ENCODE measurements around the gene TAF7L.

The TAF7L gene

DNA sequence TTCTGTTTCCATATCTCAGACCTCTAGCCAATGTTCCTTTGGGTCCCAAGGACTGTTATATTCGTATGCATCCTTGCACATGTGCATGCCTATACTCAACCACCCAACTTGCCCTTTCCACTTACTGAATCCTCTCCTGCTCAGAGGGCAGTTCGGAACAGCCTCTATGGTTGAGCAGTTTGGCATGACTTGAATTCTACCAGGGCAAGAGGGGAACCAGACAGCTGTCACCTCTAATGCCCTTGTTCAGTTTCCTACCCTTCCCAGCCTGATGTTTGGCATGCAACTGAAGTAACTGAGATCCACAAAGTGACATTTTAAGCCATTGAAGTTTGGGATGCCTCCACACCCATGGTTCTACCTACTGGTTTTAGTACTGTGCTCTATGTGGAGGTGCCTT, 54.1 kb downstream of the TAF7L start:
- TF ChIP-seq EZH2 (optimal IDR thresholded peaks at IDR 0.05; ENCODE audit: low read depth, low read length) = no peak
- TF ChIP-seq, protein P1, sequence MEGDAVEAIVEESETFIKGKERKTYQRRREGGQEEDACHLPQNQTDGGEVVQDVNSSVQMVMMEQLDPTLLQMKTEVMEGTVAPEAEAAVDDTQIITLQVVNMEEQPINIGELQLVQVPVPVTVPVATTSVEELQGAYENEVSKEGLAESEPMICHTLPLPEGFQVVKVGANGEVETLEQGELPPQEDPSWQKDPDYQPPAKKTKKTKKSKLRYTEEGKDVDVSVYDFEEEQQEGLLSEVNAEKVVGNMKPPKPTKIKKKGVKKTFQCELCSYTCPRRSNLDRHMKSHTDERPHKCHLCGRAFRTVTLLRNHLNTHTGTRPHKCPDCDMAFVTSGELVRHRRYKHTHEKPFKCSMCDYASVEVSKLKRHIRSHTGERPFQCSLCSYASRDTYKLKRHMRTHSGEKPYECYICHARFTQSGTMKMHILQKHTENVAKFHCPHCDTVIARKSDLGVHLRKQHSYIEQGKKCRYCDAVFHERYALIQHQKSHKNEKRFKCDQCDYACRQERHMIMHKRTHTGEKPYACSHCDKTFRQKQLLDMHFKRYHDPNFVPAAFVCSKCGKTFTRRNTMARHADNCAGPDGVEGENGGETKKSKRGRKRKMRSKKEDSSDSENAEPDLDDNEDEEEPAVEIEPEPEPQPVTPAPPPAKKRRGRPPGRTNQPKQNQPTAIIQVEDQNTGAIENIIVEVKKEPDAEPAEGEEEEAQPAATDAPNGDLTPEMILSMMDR (IDR thresholded peaks at IDR 0.05; ENCODE audit: low read length) = no peak
- TF ChIP-seq EZH2phosphoT487 (IDR thresholded peaks at IDR 0.05; ENCODE audit: low read length) = no peak
- no peaks in the 10 kb centered on the region for H4K20me1 ChIP-seq (ENCODE audit: insufficient read depth, low read length)
- no peak overlapping the region for H3K27ac ChIP-seq (ENCODE audit: low read length)
- H3K9ac ChIP-seq (ENCODE audit: low read length) = no peak overlapping the region
- H3K9me3 ChIP-seq (replicated peaks; ENCODE audit: insufficient read depth, low read length) = no peaks in the 10 kb centered on the region
- H3F3A ChIP-seq (ENCODE audit: insufficient read depth, low read length) = no peaks in the 10 kb centered on the region
- H2AFZ ChIP-seq (ENCODE audit: low read length) = no peak overlapping the region
- H3K36me3 ChIP-seq (replicated peaks; ENCODE audit: insufficient read depth, low read length) = no peaks in the 10 kb centered on the region; the same call in 1 of the 2 replicates
- no peaks in the 10 kb centered on the region for H3K27me3 ChIP-seq (replicated peaks; ENCODE audit: insufficient read depth, low read length)
- DNase-seq = no peak
- no peak overlapping the region for H3K4me3 ChIP-seq (ENCODE audit: low read length)
- no peaks in the 10 kb centered on the region for H3K79me2 ChIP-seq (ENCODE audit: low read length)
- no peaks in the 10 kb centered on the region for H3K9me2 ChIP-seq (replicated peaks; ENCODE audit: insufficient read depth, low read length)
- no peak overlapping the region for H3K4me2 ChIP-seq (ENCODE audit: low read depth, low read length)
- H3K4me1 ChIP-seq (ENCODE audit: low read length) = no peaks in the 10 kb centered on the region

DNA sequence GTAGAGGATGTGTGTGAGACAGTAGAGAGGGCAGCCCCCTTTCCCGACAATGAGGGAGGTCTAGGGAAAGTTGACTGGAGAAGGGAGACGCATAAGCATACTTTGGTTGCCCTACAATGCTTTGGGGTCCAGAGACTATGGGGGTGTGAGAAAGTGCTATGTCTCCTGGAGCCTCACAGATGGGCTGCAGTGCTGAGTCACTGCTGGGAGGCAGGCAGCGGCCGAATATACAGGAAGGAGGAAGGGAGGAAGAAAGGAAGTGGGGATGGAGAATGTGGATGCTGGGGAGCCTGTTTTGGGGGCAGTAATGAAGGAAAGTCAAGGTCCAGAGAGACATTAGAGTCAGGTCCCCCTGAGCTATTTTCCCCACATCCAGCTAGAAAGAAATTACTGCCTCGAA, 58.8 kb downstream of the TAF7L start:
- Histone ChIP-seq H3K27ac (ENCODE audit: low read length) (no peak overlapping the region), H3K9ac (ENCODE audit: low read length) (no peak overlapping the region), H3K9me3 (replicated peaks; ENCODE audit: insufficient read depth, low read length) (no peaks in the 10 kb centered on the region), H3K9me2 (replicated peaks; ENCODE audit: insufficient read depth, low read length) (no peaks in the 10 kb centered on the region), H3K36me3 (replicated peaks; ENCODE audit: insufficient read depth, low read length) (no peaks in the 10 kb centered on the region; the same call in 1 of the 2 replicates), H3K79me2 (ENCODE audit: low read length) (no peaks in the 10 kb centered on the region), H3K4me1 (ENCODE audit: low read length) (no peaks in the 10 kb centered on the region), H3K4me3 (ENCODE audit: low read length) (no peak overlapping the region), H3F3A (ENCODE audit: insufficient read depth, low read length) (no peaks in the 10 kb centered on the region), H3K27me3 (replicated peaks; ENCODE audit: insufficient read depth, low read length) (no peaks in the 10 kb centered on the region), H4K20me1 (ENCODE audit: insufficient read depth, low read length) (no peaks in the 10 kb centered on the region), H2AFZ (ENCODE audit: low read length) (no peak overlapping the region), H3K4me2 (ENCODE audit: low read depth, low read length) (no peak overlapping the region)
- DNase-seq = no peak
- TF ChIP-seq EZH2phosphoT487 (IDR thresholded peaks at IDR 0.05; ENCODE audit: low read length) (no peak), EZH2 (optimal IDR thresholded peaks at IDR 0.05; ENCODE audit: low read depth, low read length) (no peak)
- TF ChIP-seq, protein P1 (IDR thresholded peaks at IDR 0.05; ENCODE audit: low read length) = no peak

DNA sequence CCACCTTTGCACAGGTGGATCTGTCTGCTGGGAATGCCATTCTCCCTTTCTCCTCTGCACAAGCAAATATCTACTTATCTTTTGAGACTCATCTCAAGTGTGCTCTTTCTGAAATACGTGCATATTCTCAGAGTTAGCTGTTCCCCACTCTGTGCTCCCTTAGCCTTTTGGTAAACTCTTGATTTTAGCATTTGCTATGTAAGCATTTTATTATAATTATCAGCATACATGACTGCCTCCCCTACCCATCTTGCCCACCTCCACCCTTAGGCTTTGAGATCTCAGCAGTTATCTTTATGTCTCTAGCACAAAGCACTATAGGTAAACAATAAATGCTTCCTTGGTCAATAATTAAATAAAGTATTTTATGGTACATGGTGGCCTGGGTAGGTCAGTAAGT, 60.1 kb downstream of the TAF7L start:
- H3K4me3 ChIP-seq (ENCODE audit: low read length) = no peak overlapping the region
- H3K9ac ChIP-seq (ENCODE audit: low read length) = no peak overlapping the region
- TF ChIP-seq EZH2phosphoT487 (IDR thresholded peaks at IDR 0.05; ENCODE audit: low read length) (no peak), EZH2 (optimal IDR thresholded peaks at IDR 0.05; ENCODE audit: low read depth, low read length) (no peak)
- TF ChIP-seq, protein P1 (IDR thresholded peaks at IDR 0.05; ENCODE audit: low read length) = no peak
- no peaks in the 10 kb centered on the region for H3K9me2 ChIP-seq (replicated peaks; ENCODE audit: insufficient read depth, low read length)
- no peak overlapping the region for H3K4me2 ChIP-seq (ENCODE audit: low read depth, low read length)
- no peaks in the 10 kb centered on the region for H3F3A ChIP-seq (ENCODE audit: insufficient read depth, low read length)
- no peaks in the 10 kb centered on the region for H3K27me3 ChIP-seq (replicated peaks; ENCODE audit: insufficient read depth, low read length)
- no peak overlapping the region for H2AFZ ChIP-seq (ENCODE audit: low read length)
- DNase-seq = no peak
- no peaks in the 10 kb centered on the region for H3K4me1 ChIP-seq (ENCODE audit: low read length)
- no peaks in the 10 kb centered on the region for H3K9me3 ChIP-seq (replicated peaks; ENCODE audit: insufficient read depth, low read length)
- H3K36me3 ChIP-seq (replicated peaks; ENCODE audit: insufficient read depth, low read length) = no peaks in the 10 kb centered on the region
- H3K79me2 ChIP-seq (ENCODE audit: low read length) = no peaks in the 10 kb centered on the region
- H4K20me1 ChIP-seq (ENCODE audit: insufficient read depth, low read length) = no peaks in the 10 kb centered on the region
- no peak overlapping the region for H3K27ac ChIP-seq (ENCODE audit: low read length)

Data from MM.1S (cell line).